Endothelial cell of umbilical vein (primary cell): ENCODE results near the gene BLOC1S1. TPM values are rescaled to one million over a fixed set of nuclear protein-coding genes. Genes with fewer than 3 reads are reported as not detected.

ENCODE experiments used
- BruUV-seq: library from RNA; stranded (reverse); fragments of 400-500 nt; replicated peaks from 2 replicates; lab custom pipeline; 2021; lab: Mats Ljungman, UMichigan
- CTCF ChIA-PET: fragments of 300-600, 350-600 bp; sonication (Branson Sonifier 250); formaldehyde crosslinking; loops from one replicate; lab custom pipeline; 2021; ENCODE audit warnings: antibody characterized with exemption, inconsistent platforms; lab: Charles Lee
- POLR2A ChIA-PET: fragments of 300-600, 350-600 bp; sonication (Branson Sonifier 250); formaldehyde crosslinking; loops from one replicate; lab custom pipeline; 2021; ENCODE audit warnings: antibody characterized with exemption, inconsistent platforms; lab: Charles Lee
- DNase-seq: peaks from one replicate; pipeline ENCODE4 v3.0.0-alpha.2; 2011; ENCODE audit warnings: low read depth, low spot score
- FAIRE-seq: peaks from 2 replicates; lab custom pipeline; 2011; peaks lifted over from hg19 to GRCh38; lab: Jason Lieb, UNC
- H2AFZ ChIP-seq: 2 replicates; pipeline ENCODE4 v1.6.0; 2012; ENCODE audit warnings: low read depth, low read length, control low read depth, inconsistent platforms
- H3K27ac ChIP-seq: 2 replicates; pipeline ENCODE4 v1.5.1; 2011; ENCODE audit warnings: low read depth, mild to moderate bottlenecking, control low read depth, low read length, moderate library complexity; ENCODE audit not compliant: insufficient read depth
- H3K27me3 ChIP-seq, 2 experiments: 2 replicates each; pipeline versions ENCODE4 v1.6.0 to v1.6.1; 2011; ENCODE audit warnings: low read length in 2 of 2, mixed read lengths in 1 of 2; ENCODE audit not compliant: control insufficient read depth in 2 of 2, insufficient read depth in 2 of 2
- H3K36me3 ChIP-seq, 2 experiments: 2 replicates in 1 of 2; 3 replicates in 1 of 2; pipeline ENCODE4 v1.5.1; 2011; ENCODE audit warnings: low read length in 2 of 2, mild to moderate bottlenecking in 1 of 2, moderate library complexity in 1 of 2; ENCODE audit not compliant: control insufficient read depth in 2 of 2, insufficient read depth in 2 of 2; ENCODE audit errors: extremely low read depth in 1 of 2
- H3K4me1 ChIP-seq: 3 replicates; pipeline ENCODE4 v1.5.1; 2011; ENCODE audit warnings: mild to moderate bottlenecking, low read length; ENCODE audit not compliant: control insufficient read depth, insufficient read depth; ENCODE audit errors: extremely low read depth
- H3K4me2 ChIP-seq: 2 replicates; pipeline ENCODE4 v1.6.1; 2011; ENCODE audit warnings: low read length, control low read depth, mixed read lengths; ENCODE audit not compliant: insufficient read depth
- H3K4me3 ChIP-seq, 3 experiments: fragments of 200-600 bp in 1 of 3; sonication (generic), shearing (Covaris generic) in 1 of 3; replicated peaks in 1 of 3; 2 replicates each; pipeline ENCODE4 v1.5.1; 2011 to 2016; ENCODE audit warnings: control low read depth in 3 of 3, low read length in 3 of 3, mild to moderate bottlenecking in 2 of 3, inconsistent platforms in 1 of 3, low read depth in 1 of 3, moderate library complexity in 1 of 3; ENCODE audit not compliant: insufficient read depth in 1 of 3
- H3K79me2 ChIP-seq: 2 replicates; pipeline ENCODE4 v1.6.0; 2012; ENCODE audit warnings: low read length, inconsistent platforms; ENCODE audit not compliant: control insufficient read depth, insufficient read depth
- H3K9ac ChIP-seq: replicated peaks from 2 replicates; pipeline ENCODE3; 2011; ENCODE audit warnings: low read length, control low read depth; ENCODE audit not compliant: insufficient read depth; ENCODE audit errors: extremely low read depth
- H3K9me1 ChIP-seq: replicated peaks from 3 replicates; pipeline ENCODE4 v1.6.0; 2011; ENCODE audit warnings: mild to moderate bottlenecking, low read length; ENCODE audit not compliant: control insufficient read depth, insufficient read depth; ENCODE audit errors: extremely low read depth
- H3K9me3 ChIP-seq: replicated peaks from 2 replicates; pipeline ENCODE4 v1.5.1; 2012; ENCODE audit warnings: low read length, inconsistent platforms; ENCODE audit not compliant: control insufficient read depth, insufficient read depth
- H4K20me1 ChIP-seq: replicated peaks from 2 replicates; pipeline ENCODE3; 2011; ENCODE audit warnings: mild to moderate bottlenecking, low read length; ENCODE audit not compliant: control insufficient read depth, insufficient read depth; ENCODE audit errors: extremely low read depth
- POLR2A ChIP-seq: IDR thresholded peaks from 2 replicates; pipeline ENCODE4 v1.6.1; 2012; ENCODE audit warnings: low read depth, mild to moderate bottlenecking, control low read depth, low read length
- dilution Hi-C: fragments of 300-500 bp; cut with MboI; formaldehyde crosslinking; loops from one replicate; pipeline ENCODE4 v1.15.0; 2019; ENCODE audit warnings: low sequenced_read_pairs; ENCODE audit not compliant: extremely low pct_ligation_motif_present
- intact Hi-C: fragments of 100-400 bp; cut with micrococcal nuclease; formaldehyde crosslinking; loops from one replicate; pipeline ENCODE4 v1.10.0; 2022
- polyA plus RNA-seq, 4 experiments: library from polyadenylated mRNA; depleted of rRNA in 3 of 4; stranded (reverse) in 3 of 4; unstranded in 1 of 4; fragments of >200 nt; gene quantifications; 2 replicates each; pipeline versions ENCODE4 v1.2.1 to v1.2.3, GENCODE V29; 2011 to 2012; ENCODE audit warnings: missing spikeins in 1 of 4
- total RNA-seq: library from RNA; stranded (reverse); gene quantifications from 2 replicates; pipeline ENCODE4 v1.2.3, GENCODE V29; 2021
- TF ChIP-seq, protein P1 (sequence below), 2 donors: IDR thresholded peaks; 1 replicate in 1 of 2; 2 replicates in 1 of 2; pipeline ENCODE4 v1.5.1; 2011; ENCODE audit warnings: low read length in 2 of 2, mild to moderate bottlenecking in 2 of 2, moderate library complexity in 2 of 2, control low read depth in 1 of 2, inconsistent platforms in 1 of 2, low read depth in 1 of 2; ENCODE audit not compliant: insufficient read depth in 1 of 2; ENCODE audit errors: extremely low read depth in 1 of 2
- TF ChIP-seq, protein P2 (sequence below): IDR thresholded peaks from 2 replicates; pipeline ENCODE4 v1.6.1; 2011; ENCODE audit not compliant: insufficient read depth, insufficient read length

BLOC1S1 gene
- total and polyA plus RNA-seq, 2 donors (not counting 3 experiments of a cell fraction or from before 2014, with no cell fraction given) = 84.1 to 192 TPM

DNA sequence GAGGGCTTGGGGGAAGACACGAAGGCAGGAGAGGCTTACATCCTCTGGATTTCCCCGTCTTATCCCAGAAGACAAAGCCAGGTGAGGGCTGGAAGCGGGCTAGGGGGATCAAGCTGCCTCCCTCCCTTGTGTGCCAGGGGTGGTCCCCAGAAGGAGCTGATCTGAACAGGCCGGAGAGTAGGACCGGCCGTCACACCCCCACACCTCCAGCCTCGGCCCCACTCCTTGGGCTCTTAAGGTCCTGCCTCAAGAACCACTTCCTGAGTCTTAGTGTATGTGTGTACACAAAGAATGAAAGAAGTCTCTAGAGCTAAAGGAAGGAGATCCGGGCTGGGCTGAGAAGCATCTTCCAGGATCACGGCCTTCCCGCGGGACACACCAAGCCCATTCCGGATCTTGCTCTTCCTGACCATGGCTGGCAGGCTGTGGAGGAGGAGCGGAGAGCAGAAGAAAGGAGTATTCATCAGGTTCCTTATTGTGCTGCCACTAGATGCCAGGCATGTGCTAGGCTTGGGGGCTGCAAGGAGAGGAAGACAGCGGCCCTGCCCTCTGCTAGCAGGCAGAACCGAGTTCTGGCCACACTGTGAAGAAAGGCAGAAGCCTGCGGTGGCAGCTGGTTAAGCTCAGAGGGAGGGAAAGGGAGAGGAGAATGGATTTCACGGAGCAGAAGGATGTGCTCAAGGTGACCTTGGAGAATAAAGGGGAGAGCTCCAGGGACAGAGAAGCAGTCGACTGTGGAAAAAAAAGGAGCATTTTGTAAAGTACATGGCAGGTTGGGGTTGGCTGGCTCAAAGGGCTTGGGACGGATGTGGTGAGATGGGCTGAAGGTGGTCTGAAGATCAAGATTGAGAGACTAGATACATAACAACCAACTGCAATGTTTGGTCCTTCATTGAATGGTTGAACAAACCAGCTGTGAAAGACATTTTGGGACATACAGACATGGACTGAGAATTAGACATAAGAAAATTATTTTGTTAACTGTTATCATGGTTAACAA, 14.3 kb downstream of the BLOC1S1 start:
- H4K20me1 ChIP-seq = no peaks in the 10 kb centered on the region
- peak overlapping the region; percentile 5 to 89 (median 55) for H3K4me3 ChIP-seq
- H3K4me1 ChIP-seq = peaks cover 19% of the 10 kb centered on the region
- peak overlapping the region; percentile 94 for H3K9ac ChIP-seq
- dilution Hi-C loops = no loop called here
- FAIRE-seq (no peak), DNase-seq (peak; percentile 78)
- H3K4me2 ChIP-seq = peak overlapping the region; percentile 82
- ChIA-PET CTCF (interaction anchor here (0.7 to 3.0 kb wide), 11 partner anchors 8 to 459 kb away, joined by 3 to 51 read pairs (median 4); partner anchors contain the start of genes BLOC1S1, RDH5 and SMARCC2), POLR2A (interaction anchor here (0.6 to 1.8 kb wide), 4 partner anchors 8 to 319 kb away, joined by 3 to 6 read pairs (median 4); partner anchors contain the start of genes ORMDL2, RAB5B and SARNP)
- no peaks in the 10 kb centered on the region for H3K9me1 ChIP-seq
- H3K36me3 ChIP-seq = peaks cover 7 to 15% of the 10 kb centered on the region in 2 experiments
- TF ChIP-seq, protein P1, sequence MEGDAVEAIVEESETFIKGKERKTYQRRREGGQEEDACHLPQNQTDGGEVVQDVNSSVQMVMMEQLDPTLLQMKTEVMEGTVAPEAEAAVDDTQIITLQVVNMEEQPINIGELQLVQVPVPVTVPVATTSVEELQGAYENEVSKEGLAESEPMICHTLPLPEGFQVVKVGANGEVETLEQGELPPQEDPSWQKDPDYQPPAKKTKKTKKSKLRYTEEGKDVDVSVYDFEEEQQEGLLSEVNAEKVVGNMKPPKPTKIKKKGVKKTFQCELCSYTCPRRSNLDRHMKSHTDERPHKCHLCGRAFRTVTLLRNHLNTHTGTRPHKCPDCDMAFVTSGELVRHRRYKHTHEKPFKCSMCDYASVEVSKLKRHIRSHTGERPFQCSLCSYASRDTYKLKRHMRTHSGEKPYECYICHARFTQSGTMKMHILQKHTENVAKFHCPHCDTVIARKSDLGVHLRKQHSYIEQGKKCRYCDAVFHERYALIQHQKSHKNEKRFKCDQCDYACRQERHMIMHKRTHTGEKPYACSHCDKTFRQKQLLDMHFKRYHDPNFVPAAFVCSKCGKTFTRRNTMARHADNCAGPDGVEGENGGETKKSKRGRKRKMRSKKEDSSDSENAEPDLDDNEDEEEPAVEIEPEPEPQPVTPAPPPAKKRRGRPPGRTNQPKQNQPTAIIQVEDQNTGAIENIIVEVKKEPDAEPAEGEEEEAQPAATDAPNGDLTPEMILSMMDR (IDR thresholded peaks at IDR 0.05; ENCODE audit: extremely low read depth in 1 of 2, insufficient read depth in 1 of 2, low read depth in 1 of 2, low read length in 2 of 2) = peak in 1 of 2 donors; percentile 1
- TF ChIP-seq, protein P2, sequence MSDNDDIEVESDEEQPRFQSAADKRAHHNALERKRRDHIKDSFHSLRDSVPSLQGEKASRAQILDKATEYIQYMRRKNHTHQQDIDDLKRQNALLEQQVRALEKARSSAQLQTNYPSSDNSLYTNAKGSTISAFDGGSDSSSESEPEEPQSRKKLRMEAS = no peak
- TF ChIP-seq POLR2A = peak; percentile 56
- H3K79me2 ChIP-seq = peaks cover 30% of the 10 kb centered on the region
- TSS peak; percentile 65 for BruUV-seq
- no peaks in the 10 kb centered on the region for H3K27me3 ChIP-seq
- H3K27ac ChIP-seq = peak overlapping the region; percentile 96
- intact Hi-C loops = loop anchor here (1.0 kb wide), 1 partner anchor 7 kb away; no protein-coding TSS in a partner anchor
- peak overlapping the region; percentile 22 for H2AFZ ChIP-seq
- H3K9me3 ChIP-seq = no peaks in the 10 kb centered on the region
